H9 (cell line): ENCODE results near the gene STMN3. TPM values are rescaled to one million over a fixed set of nuclear protein-coding genes. Genes with fewer than 3 reads are reported as not detected.

Source experiments
- DNase-seq: peaks from one replicate; pipeline ENCODE4 v3.0.0-alpha.2; 2017
- H2AFZ ChIP-seq: one replicate; pipeline ENCODE4 v1.6.1; 2013; ENCODE audit warnings: mild to moderate bottlenecking, low read length, control low read depth, moderate library complexity
- H2AK5ac ChIP-seq: 2 replicates; pipeline ENCODE4 v1.6.1; 2013; ENCODE audit warnings: low read length, control low read depth, mixed read lengths; ENCODE audit not compliant: insufficient read length
- H2BK120ac ChIP-seq: one replicate; pipeline ENCODE4 v1.6.1; 2013; ENCODE audit warnings: low read depth, mild to moderate bottlenecking, low read length, control low read depth, inconsistent platforms; ENCODE audit not compliant: poor library complexity, severe bottlenecking
- H2BK12ac ChIP-seq: 2 replicates; pipeline ENCODE4 v1.6.1; 2013; ENCODE audit warnings: low read length, control low read depth, mixed read lengths, low read depth; ENCODE audit not compliant: insufficient read length
- H2BK15ac ChIP-seq: 2 replicates; pipeline ENCODE4 v1.6.1; 2013; ENCODE audit warnings: low read depth, low read length, control low read depth
- H2BK20ac ChIP-seq: one replicate; pipeline ENCODE4 v1.6.1; 2013; ENCODE audit warnings: low read depth, mild to moderate bottlenecking, low read length, control low read depth, inconsistent platforms; ENCODE audit not compliant: poor library complexity, severe bottlenecking
- H2BK5ac ChIP-seq: 2 replicates; pipeline ENCODE4 v1.6.1; 2013; ENCODE audit warnings: low read length, control low read depth, mixed read lengths; ENCODE audit not compliant: insufficient read length
- H3K14ac ChIP-seq: 2 replicates; pipeline ENCODE4 v1.6.1; 2013; ENCODE audit warnings: low read length, control low read depth; ENCODE audit not compliant: insufficient read depth
- H3K18ac ChIP-seq: 2 replicates; pipeline ENCODE4 v1.6.1; 2013; ENCODE audit warnings: low read depth, mild to moderate bottlenecking, mixed read lengths, low read length, control low read depth; ENCODE audit not compliant: insufficient read length
- H3K23ac ChIP-seq: 2 replicates; pipeline ENCODE4 v1.6.1; 2013; ENCODE audit warnings: low read length, control low read depth, mixed read lengths, low read depth; ENCODE audit not compliant: insufficient read length
- H3K23me2 ChIP-seq: 2 replicates; pipeline ENCODE4 v1.6.1; 2013; ENCODE audit warnings: low read depth, mild to moderate bottlenecking, mixed read lengths, low read length, control low read depth; ENCODE audit not compliant: insufficient read length, poor library complexity, severe bottlenecking
- H3K27ac ChIP-seq: 2 replicates; pipeline ENCODE4 v1.5.1; 2013; ENCODE audit warnings: low read length, control low read depth, mixed read lengths, low read depth; ENCODE audit not compliant: insufficient read length
- H3K27me3 ChIP-seq: 2 replicates; pipeline ENCODE4 v1.6.1; 2013; ENCODE audit warnings: low read length, control low read depth, inconsistent platforms; ENCODE audit not compliant: insufficient read depth
- H3K4ac ChIP-seq: 2 replicates; pipeline ENCODE4 v1.6.1; 2013; ENCODE audit warnings: low read depth, mild to moderate bottlenecking, control low read depth, inconsistent platforms, low read length, moderate library complexity
- H3K4me1 ChIP-seq: 2 replicates; pipeline ENCODE4 v1.6.1; 2013; ENCODE audit warnings: low read length, control low read depth, inconsistent platforms; ENCODE audit not compliant: insufficient read depth
- H3K4me2 ChIP-seq: 2 replicates; pipeline ENCODE4 v1.6.1; 2013; ENCODE audit warnings: low read length, control low read depth, mixed read lengths; ENCODE audit not compliant: insufficient read length, insufficient read depth
- H3K56ac ChIP-seq: 2 replicates; pipeline ENCODE4 v1.6.1; 2013; ENCODE audit warnings: low read depth, mild to moderate bottlenecking, mixed read lengths, low read length, control low read depth; ENCODE audit not compliant: insufficient read length
- H3K79me1 ChIP-seq: 2 replicates; pipeline ENCODE4 v1.6.1; 2013; ENCODE audit warnings: low read depth, mild to moderate bottlenecking, moderate library complexity, low read length, control low read depth, inconsistent platforms; ENCODE audit not compliant: insufficient read depth, poor library complexity, severe bottlenecking
- H3K79me2 ChIP-seq: 2 replicates; pipeline ENCODE4 v1.6.1; 2013; ENCODE audit warnings: low read length, control low read depth, inconsistent platforms; ENCODE audit not compliant: insufficient read depth
- H3K9ac ChIP-seq: 2 replicates; pipeline ENCODE4 v1.6.1; 2013; ENCODE audit warnings: low read length, control low read depth, mixed read lengths; ENCODE audit not compliant: insufficient read length; ENCODE audit errors: extremely low read depth
- H3K9me3 ChIP-seq: one replicate; pipeline ENCODE4 v1.6.1; 2013; ENCODE audit warnings: low read depth, low read length, inconsistent platforms; ENCODE audit not compliant: control insufficient read depth
- H3T11ph ChIP-seq: one replicate; pipeline ENCODE4 v1.6.1; 2013; ENCODE audit warnings: mild to moderate bottlenecking, low read length, control low read depth, inconsistent platforms
- H4K20me1 ChIP-seq: one replicate; pipeline ENCODE4 v1.6.1; 2013; ENCODE audit not compliant: control insufficient read depth, insufficient read length, insufficient read depth
- H4K5ac ChIP-seq: 2 replicates; pipeline ENCODE4 v1.6.1; 2013; ENCODE audit warnings: low read depth, mild to moderate bottlenecking, mixed read lengths, low read length, control low read depth; ENCODE audit not compliant: insufficient read length
- H4K8ac ChIP-seq: replicated peaks from 2 replicates; pipeline ENCODE4 v1.6.1; 2013; ENCODE audit warnings: low read length, control low read depth, mixed read lengths, low read depth; ENCODE audit not compliant: insufficient read length
- H4K91ac ChIP-seq: 2 replicates; pipeline ENCODE4 v1.6.1; 2013; ENCODE audit warnings: low read depth, mild to moderate bottlenecking, moderate library complexity, mixed read lengths, low read length, control low read depth; ENCODE audit not compliant: insufficient read length
- H3K27ac Mint-ChIP-seq, 3 experiments: 2 replicates in 2 of 3; 3 replicates in 1 of 3; pipeline ENCODE4 v1.8.0; 2020 to 2021; ENCODE audit warnings: mixed read lengths in 3 of 3, mild to moderate bottlenecking in 1 of 3, moderate library complexity in 1 of 3
- H3K27me3 Mint-ChIP-seq: 2 replicates; pipeline ENCODE4 v1.8.0; 2021; ENCODE audit warnings: low read depth, mild to moderate bottlenecking, moderate library complexity, mixed read lengths
- H3K36me3 Mint-ChIP-seq, 3 experiments: 2 replicates in 2 of 3; 3 replicates in 1 of 3; pipeline ENCODE4 v1.8.0; 2020 to 2021; ENCODE audit warnings: low read depth in 3 of 3, mixed read lengths in 3 of 3; ENCODE audit not compliant: insufficient read depth in 1 of 3
- H3K4me1 Mint-ChIP-seq, 2 experiments: 2 replicates each; pipeline ENCODE4 v1.8.0; 2020; ENCODE audit warnings: mixed read lengths in 2 of 2
- H3K4me3 Mint-ChIP-seq, 2 experiments: 2 replicates in 1 of 2; 3 replicates in 1 of 2; pipeline ENCODE4 v1.8.0; 2020 to 2021; ENCODE audit warnings: mild to moderate bottlenecking in 2 of 2, mixed read lengths in 2 of 2, moderate library complexity in 1 of 2
- H3K9me3 Mint-ChIP-seq, 2 experiments: 2 replicates in 1 of 2; 3 replicates in 1 of 2; pipeline ENCODE4 v1.8.0; 2020; ENCODE audit warnings: mild to moderate bottlenecking in 2 of 2, mixed read lengths in 2 of 2, moderate library complexity in 1 of 2
- WGBS: extraction: QIAGEN DNeasy Blood & Tissue Kit; methylation state at CpG from one replicate; pipeline ENCODE4 v1.1.7; 2013; ENCODE audit warnings: missing lambda C conversion rate, low lambda C conversion rate, mixed read lengths; ENCODE audit not compliant: insufficient read length; ENCODE audit errors: extremely low coverage; 5-methylcytosine and 5-hydroxymethylcytosine counted together
- total RNA-seq: library from RNA; stranded (reverse); gene quantifications from 2 replicates; pipeline ENCODE4 v1.2.1, GENCODE V29; 2021
- TF ChIP-seq, protein P1 (sequence below): fragments of 200-600 bp; sonication (generic); conservative IDR thresholded peaks from 3 replicates; pipeline ENCODE4 v1.8.0; 2021; ENCODE audit warnings: antibody characterized with exemption, mild to moderate bottlenecking

The STMN3 gene
- total RNA-seq, 1 experiment from 2014 or later: 54.0 TPM

DNA sequence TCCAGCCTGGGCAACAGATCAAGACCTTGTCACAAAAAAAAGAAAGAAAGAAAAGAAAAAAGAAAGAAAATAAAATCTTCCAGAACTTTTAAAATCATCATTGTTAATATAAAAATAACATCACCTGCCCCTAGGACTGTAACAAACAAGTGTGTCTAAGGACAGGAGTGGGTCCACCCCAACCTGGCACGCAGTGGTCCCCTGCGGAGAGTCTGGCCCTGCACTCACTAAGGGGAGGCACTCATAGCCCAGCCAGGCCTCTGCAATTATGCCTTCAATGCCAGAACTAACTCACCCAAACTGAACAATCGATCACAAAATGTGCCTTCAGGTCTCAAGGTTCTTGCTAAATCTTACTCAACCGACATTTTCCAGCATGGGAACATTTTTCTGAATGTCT is 31.1 kb downstream of the STMN3 start:
- H2BK15ac ChIP-seq: no peak overlapping the region
- no peak overlapping the region for H3K18ac ChIP-seq
- no peak overlapping the region for H4K91ac ChIP-seq
- Mint-ChIP-seq H3K27me3 (no peaks in the 10 kb centered on the region; the same call in 1 of the 2 replicates), H3K9me3 (no peaks in the 10 kb centered on the region), H3K4me3 (no peak overlapping the region), H3K27ac (peak overlapping the region in 2 of 3 experiments; percentile 74 to 89; a peak in 3 of 7 replicates), H3K4me1 (peaks cover 19 to 21% of the 10 kb centered on the region in 2 experiments), H3K36me3 (peaks cover 17 to 27% (median 23%) of the 10 kb centered on the region in 3 experiments)
- no peaks in the 10 kb centered on the region; the same call in 1 of the 2 replicates for H3K4me1 ChIP-seq
- H3K14ac ChIP-seq: no peak overlapping the region
- H2AK5ac ChIP-seq: no peak overlapping the region
- H3T11ph ChIP-seq: no peak overlapping the region
- H3K56ac ChIP-seq: no peak overlapping the region
- H3K23ac ChIP-seq: no peak overlapping the region
- H3K27me3 ChIP-seq: no peaks in the 10 kb centered on the region
- H3K9me3 ChIP-seq: no peaks in the 10 kb centered on the region
- peaks cover 3% of the 10 kb centered on the region; the same call in 1 of the 2 replicates for H3K79me2 ChIP-seq
- no peak overlapping the region for H2BK120ac ChIP-seq
- H3K4me2 ChIP-seq: no peak overlapping the region
- WGBS: no CpG with 5 or more reads among the region's 4 CpGs
- H3K23me2 ChIP-seq: peaks cover 6% of the 10 kb centered on the region
- DNase-seq: no peak
- no peak overlapping the region for H4K8ac ChIP-seq
- no peak overlapping the region for H2BK12ac ChIP-seq
- no peak overlapping the region for H2AFZ ChIP-seq
- no peak overlapping the region for H3K4ac ChIP-seq
- no peak overlapping the region for H3K9ac ChIP-seq
- TF ChIP-seq, protein P1, sequence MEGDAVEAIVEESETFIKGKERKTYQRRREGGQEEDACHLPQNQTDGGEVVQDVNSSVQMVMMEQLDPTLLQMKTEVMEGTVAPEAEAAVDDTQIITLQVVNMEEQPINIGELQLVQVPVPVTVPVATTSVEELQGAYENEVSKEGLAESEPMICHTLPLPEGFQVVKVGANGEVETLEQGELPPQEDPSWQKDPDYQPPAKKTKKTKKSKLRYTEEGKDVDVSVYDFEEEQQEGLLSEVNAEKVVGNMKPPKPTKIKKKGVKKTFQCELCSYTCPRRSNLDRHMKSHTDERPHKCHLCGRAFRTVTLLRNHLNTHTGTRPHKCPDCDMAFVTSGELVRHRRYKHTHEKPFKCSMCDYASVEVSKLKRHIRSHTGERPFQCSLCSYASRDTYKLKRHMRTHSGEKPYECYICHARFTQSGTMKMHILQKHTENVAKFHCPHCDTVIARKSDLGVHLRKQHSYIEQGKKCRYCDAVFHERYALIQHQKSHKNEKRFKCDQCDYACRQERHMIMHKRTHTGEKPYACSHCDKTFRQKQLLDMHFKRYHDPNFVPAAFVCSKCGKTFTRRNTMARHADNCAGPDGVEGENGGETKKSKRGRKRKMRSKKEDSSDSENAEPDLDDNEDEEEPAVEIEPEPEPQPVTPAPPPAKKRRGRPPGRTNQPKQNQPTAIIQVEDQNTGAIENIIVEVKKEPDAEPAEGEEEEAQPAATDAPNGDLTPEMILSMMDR: no peak
- H3K27ac ChIP-seq: no peak overlapping the region
- H4K20me1 ChIP-seq: no peaks in the 10 kb centered on the region
- H4K5ac ChIP-seq: no peak overlapping the region
- no peak overlapping the region for H2BK20ac ChIP-seq
- peaks cover 4% of the 10 kb centered on the region for H3K79me1 ChIP-seq
- H2BK5ac ChIP-seq: no peak overlapping the region
